Stimulated activated CD4-positive, alpha-beta T cell treated with anti-CD3 and anti-CD28 coated beads, Interleukin-4, amount 100 ng/mL, for 4 hours (primary cell): Measurements from ENCODE around the gene RAD21L1.
A peak's percentile ranks its signal among the peaks of the same experiment; 100 is the strongest.

ENCODE experiments used
- DNase-seq, 2 experiments: peaks; one replicate each; pipeline ENCODE4 v3.0.0-alpha.2; 2020

The RAD21L1 gene

DNA sequence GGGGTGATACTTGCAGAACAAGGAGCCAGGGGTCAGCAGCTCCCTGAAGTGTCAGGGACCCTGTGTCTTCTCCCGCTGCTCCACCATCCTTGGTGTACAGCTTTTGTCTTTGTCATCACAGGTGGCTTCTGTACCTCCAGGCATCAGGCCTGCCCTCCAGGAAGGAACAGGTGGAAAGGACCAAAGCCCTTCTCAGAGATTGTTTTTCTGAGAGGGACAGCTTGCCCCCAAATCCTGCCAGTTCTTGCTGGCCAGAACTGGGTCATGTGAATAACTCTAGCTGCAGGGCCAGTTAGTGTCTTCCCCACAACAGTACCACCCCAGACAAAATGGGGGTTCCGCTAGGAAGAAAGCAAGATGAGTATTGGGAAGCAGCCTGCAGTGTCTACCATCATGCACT lies 71.6 kb downstream of the RAD21L1 start:
- no peak for DNase-seq

DNA sequence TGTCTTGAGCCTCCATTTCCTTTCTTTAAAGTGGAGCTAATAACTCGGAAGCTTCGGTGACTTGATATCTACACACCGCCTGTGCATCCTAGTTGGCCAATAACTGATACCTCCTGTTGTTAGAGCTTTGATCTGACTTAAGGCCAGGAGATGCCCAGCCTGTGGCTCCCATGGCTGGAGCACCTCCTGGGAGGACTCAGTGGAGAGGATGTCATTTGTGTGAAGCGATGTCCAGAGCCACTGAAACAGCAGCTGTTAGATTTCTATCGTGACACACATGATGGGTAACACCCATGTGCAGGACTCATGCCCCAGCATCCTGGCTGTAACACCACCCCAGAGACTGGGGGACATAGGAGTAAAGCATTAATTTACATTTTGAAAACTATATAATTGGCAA lies 72.3 kb downstream of the RAD21L1 start:
- DNase-seq = no peak

- DNase-seq = no peak
Observed at GRCh38 chr20:1298888-1299511, 73.2 kb downstream of the RAD21L1 start.

DNA sequence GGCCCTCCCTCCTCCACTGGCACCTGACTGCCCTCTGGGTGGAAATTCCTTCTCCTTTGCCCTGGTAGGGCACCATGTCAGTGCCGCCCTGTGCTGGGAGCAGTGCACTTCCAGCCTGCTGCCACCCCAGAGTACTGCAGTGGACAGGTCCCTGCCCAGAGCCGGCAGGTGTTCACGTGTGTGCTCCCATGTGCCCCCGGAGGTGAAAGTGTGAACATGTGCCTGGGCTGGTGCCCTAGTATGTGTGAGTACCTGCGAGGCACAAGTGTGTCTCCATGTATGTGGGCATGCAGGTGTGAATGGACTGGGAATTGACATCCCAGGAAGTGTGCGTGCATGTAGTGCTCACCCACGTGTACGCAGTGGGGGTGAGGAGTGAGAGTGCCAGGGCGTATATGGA lies 73.7 kb downstream of the RAD21L1 start:
- DNase-seq = peak; percentile 27 to 43

DNA sequence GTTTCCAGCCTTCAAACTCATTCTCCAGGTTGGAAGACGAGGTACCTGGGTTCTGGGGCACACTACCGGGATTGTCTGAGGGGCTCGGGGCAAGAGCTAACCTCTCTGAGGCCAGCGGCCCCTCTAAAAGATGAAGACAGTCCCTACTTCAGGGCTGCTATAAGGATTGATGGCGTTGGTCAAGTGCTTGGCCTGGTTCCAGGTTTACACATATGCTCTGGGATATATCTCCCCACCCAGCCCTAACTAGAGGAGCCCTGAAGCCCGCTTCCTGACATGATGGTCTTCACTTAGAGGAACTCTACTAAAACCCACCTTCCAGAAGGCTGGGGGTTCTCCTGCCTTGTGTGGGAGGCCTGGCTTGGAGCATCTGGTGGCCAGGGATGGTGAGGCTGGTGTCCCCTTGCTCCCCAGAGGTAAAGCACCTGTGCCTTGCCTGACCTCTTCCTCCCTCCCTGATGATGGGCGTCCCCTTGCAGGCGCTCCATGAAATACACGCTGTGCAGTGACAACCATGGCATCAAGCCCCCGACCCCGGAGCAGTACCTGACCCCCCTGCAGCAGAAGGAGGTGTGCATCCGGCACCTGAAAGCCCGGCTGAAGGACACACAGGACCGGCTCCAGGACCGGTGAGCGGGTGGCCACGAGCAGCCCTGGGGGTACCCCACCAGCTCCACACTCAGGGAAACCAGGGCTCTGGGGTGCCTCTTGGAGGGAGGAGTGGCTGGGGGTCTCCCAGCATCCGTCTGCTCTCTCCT lies 74.4 kb downstream of the RAD21L1 start:
- DNase-seq = no peak

GRCh38 chr20:1301031-1301529 lies 75.2 kb downstream of the RAD21L1 start:
- DNase-seq = peak; percentile 18 to 63

DNA sequence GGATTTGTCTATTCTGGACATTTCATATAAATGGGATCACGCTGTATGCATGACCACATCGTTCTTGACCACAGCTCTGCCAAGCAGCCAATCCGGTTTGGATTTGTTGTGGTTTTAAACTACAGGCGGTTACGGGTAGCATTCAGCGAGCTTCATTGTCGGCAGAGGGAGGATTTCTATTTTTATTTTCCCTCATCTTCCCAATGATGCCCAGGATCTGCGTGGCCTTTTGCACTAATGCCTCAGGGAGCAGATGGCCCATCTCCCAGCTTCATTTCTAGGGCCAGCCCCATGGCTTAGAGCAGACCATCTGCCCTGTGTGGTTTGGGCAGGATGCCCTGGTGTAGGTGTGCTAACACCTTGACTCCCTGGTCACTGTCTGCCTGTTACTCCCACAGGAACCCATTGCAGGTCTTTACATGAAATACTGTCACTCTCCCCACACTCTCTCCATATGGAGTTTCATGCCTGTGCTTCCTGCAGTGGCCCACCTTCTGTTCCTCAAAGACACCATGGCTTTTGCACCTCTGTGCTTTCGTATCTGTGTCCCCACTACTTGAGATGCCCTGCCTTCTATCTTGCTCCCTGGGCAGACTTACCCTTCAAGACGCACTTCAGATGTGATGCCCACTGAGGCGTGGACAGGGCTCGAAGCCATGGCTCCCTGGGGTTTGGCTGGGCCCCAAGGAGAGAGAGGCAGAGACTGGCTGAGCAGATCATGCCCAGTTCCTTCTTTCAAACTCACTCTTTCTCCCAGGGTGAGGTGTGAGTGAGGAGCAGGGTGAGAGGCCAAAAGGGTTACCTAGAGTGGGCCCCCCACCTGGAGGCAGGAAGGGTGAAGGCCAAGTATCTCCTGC lies 77.1 kb downstream of the RAD21L1 start:
- no peak for DNase-seq

GRCh38 chr20:1304710-1305515 lies 79.1 kb downstream of the RAD21L1 start:
- no peak for DNase-seq
